ENCODE measurements around the gene PCDHGA1. TPM values are rescaled to one million over a fixed set of nuclear protein-coding genes. Genes with fewer than 3 reads are reported as not detected.
A peak's percentile ranks its signal among the peaks of the same experiment; 100 is the strongest.

The PCDHGA1 gene
- total and polyA plus RNA-seq, 2 of the 4 experiments (the other 2 are of a cell fraction), result 0.90 to 0.92 TPM

DNA sequence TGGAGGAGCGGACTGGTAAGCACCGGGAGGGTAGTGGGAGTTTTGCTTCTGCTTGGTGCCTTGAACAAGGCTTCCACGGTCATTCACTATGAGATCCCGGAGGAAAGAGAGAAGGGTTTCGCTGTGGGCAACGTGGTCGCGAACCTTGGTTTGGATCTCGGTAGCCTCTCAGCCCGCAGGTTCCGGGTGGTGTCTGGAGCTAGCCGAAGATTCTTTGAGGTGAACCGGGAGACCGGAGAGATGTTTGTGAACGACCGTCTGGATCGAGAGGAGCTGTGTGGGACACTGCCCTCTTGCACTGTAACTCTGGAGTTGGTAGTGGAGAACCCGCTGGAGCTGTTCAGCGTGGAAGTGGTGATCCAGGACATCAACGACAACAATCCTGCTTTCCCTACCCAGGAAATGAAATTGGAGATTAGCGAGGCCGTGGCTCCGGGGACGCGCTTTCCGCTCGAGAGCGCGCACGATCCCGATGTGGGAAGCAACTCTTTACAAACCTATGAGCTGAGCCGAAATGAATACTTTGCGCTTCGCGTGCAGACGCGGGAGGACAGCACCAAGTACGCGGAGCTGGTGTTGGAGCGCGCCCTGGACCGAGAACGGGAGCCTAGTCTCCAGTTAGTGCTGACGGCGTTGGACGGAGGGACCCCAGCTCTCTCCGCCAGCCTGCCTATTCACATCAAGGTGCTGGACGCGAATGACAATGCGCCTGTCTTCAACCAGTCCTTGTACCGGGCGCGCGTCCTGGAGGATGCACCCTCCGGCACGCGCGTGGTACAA is 146.0 kb downstream of the PCDHGA1 start:
- Histone ChIP-seq H3K4me1 (ENCODE audit: control insufficient read depth, insufficient read depth, low read length) (peaks cover 17% of the 10 kb centered on the region), H2AFZ (replicated peaks; ENCODE audit: low read length, poor library complexity) (peak overlapping the region; percentile 86), H3K4me3 (ENCODE audit: insufficient read depth, low read depth, low read length) (peak overlapping the region; percentile 54), H4K8ac (ENCODE audit: low read depth in 2 of 2, low read length in 2 of 2) (peak overlapping the region; percentile 48 to 54; a peak in 3 of 4 replicates), H2BK5ac (ENCODE audit: low read depth, low read length, poor library complexity, severe bottlenecking) (peak overlapping the region; percentile 41), H3K23ac (ENCODE audit: low read depth, low read length) (peak overlapping the region; percentile 83), H3K4ac (ENCODE audit: low read depth, low read length) (peak overlapping the region; percentile 78), H3K27me3 (ENCODE audit: control insufficient read depth, insufficient read depth, low read length) (no peaks in the 10 kb centered on the region), H3K9me1 (ENCODE audit: insufficient read depth, low read length) (peaks cover 6% of the 10 kb centered on the region; the same call in 1 of the 2 replicates), H2AK5ac (ENCODE audit: low read depth, low read length) (peak overlapping the region; percentile 52; the same call in 1 of the 2 replicates), H3K27ac (ENCODE audit: insufficient read depth, low read length) (peak overlapping the region; percentile 66), H4K91ac (ENCODE audit: insufficient read depth, low read depth, low read length) (no peak overlapping the region), H3K36me3 (ENCODE audit: control insufficient read depth, insufficient read depth, low read length) (no peaks in the 10 kb centered on the region), H2BK20ac (ENCODE audit: low read depth, low read length) (no peak overlapping the region), H3K4me2 (ENCODE audit: low read depth, low read length) (peak overlapping the region; percentile 64), H2BK15ac (ENCODE audit: low read depth, low read length) (peak overlapping the region; percentile 40; the same call in 1 of the 3 replicates), H3K9ac (ENCODE audit: low read depth, low read length) (peak overlapping the region; percentile 67), H3K9me3 (ENCODE audit: control insufficient read depth, insufficient read depth, low read length) (no peaks in the 10 kb centered on the region), H3K14ac (replicated peaks; ENCODE audit: low read depth, low read length) (peak overlapping the region; percentile 75), H4K5ac (ENCODE audit: low read depth, low read length) (peak overlapping the region; percentile 1; the same call in 1 of the 2 replicates), H2AK9ac (replicated peaks; ENCODE audit: low read depth, low read length, poor library complexity) (peak overlapping the region; percentile 69), H4K20me1 (ENCODE audit: insufficient read depth, low read length) (peaks cover 35% of the 10 kb centered on the region), H3K18ac (ENCODE audit: low read depth, low read length) (peak overlapping the region; percentile 20; the same call in 1 of the 2 replicates), H2BK120ac (ENCODE audit: low read depth, low read length) (peak overlapping the region; percentile 46), H3K79me1 (ENCODE audit: low read depth in 1 of 2, low read length in 2 of 2) (peaks cover 26 to 43% of the 10 kb centered on the region in 2 experiments), H3K56ac (ENCODE audit: extremely low read depth, insufficient read depth, low read length) (peak overlapping the region; percentile 56)
- peak; percentile 58 for ATAC-seq (ENCODE audit: low read depth)
- DNase-seq, result peak; percentile 85
- ChIA-PET CTCF (interaction anchor here (0.9 to 3.1 kb wide), 8 partner anchors 40 to 91 kb away, joined by 3 to 19 read pairs (median 4); partner anchors contain the start of gene PCDHGB7), POLR2A (ENCODE audit: unreplicated experiment) (no interaction called here)
- dilution Hi-C loops (cut with HindIII; ENCODE audit: low sequenced_read_pairs, unreplicated experiment), result no loop called here
- WGBS, 2 experiments (ENCODE audit: extremely low coverage in 2 of 2, insufficient read length in 1 of 2), result 0% methylated on average over 23 of the region's 58 CpGs; no CpG with 5 or more reads in 1 of the 2 experiments
- TSS peak; percentile 27 for BruUV-seq (replicated peaks)
- in situ Hi-C loops (cut with MboI; ENCODE audit: low sequenced_read_pairs), result loop anchor here (5.0 kb wide), 1 partner anchor 46 kb away; no protein-coding TSS in a partner anchor
- TF ChIP-seq, protein P1, sequence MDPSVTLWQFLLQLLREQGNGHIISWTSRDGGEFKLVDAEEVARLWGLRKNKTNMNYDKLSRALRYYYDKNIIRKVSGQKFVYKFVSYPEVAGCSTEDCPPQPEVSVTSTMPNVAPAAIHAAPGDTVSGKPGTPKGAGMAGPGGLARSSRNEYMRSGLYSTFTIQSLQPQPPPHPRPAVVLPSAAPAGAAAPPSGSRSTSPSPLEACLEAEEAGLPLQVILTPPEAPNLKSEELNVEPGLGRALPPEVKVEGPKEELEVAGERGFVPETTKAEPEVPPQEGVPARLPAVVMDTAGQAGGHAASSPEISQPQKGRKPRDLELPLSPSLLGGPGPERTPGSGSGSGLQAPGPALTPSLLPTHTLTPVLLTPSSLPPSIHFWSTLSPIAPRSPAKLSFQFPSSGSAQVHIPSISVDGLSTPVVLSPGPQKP (IDR thresholded peaks at IDR 0.05; ENCODE audit: borderline replicate concordance, low read depth, low read length), result no peak
- no peak; the same call in 1 of the 2 replicates for TF ChIP-seq RAD21 (IDR thresholded peaks at IDR 0.05; ENCODE audit: low read length)
- peak; percentile 14; the same call in 1 of the 2 replicates for TF ChIP-seq MXI1 (IDR thresholded peaks at IDR 0.05; ENCODE audit: borderline replicate concordance, low read depth, low read length)
- peak; percentile 46; the same call in 1 of the 2 replicates for TF ChIP-seq POLR2A (IDR thresholded peaks at IDR 0.05; ENCODE audit: low read depth, low read length)
- intact Hi-C loops (cut with micrococcal nuclease), result loop anchor here (1.0 to 5.0 kb wide), 3 partner anchors 33 to 59 kb away; partner anchors contain the start of genes PCDHGA12 and PCDHGB7
